Peyer's patch (tissue), 4 donors: Measurements from ENCODE around the gene MPP2.

Source experiments
- CTCF ChIP-seq, 6 experiments: fragments of 450-650 bp in 4 of 6; fragments of 200-600 bp in 2 of 6; sonication (generic) in 1 of 6; IDR thresholded peaks; one replicate each; pipeline ENCODE4 v1.5.1; 2017 to 2019; ENCODE audit warnings: antibody characterized with exemption in 6 of 6, mild to moderate bottlenecking in 3 of 6, moderate library complexity in 1 of 6
- POLR2A ChIP-seq, 2 donors: fragments of 450-650 bp; IDR thresholded peaks; one replicate each; pipeline ENCODE4 v1.5.1; 2017; ENCODE audit warnings: antibody characterized with exemption in 2 of 2, mild to moderate bottlenecking in 2 of 2, moderate library complexity in 2 of 2

GRCh38 chr17:43873815-43874214, 33.5 kb downstream of the MPP2 start:
- TF ChIP-seq POLR2A (IDR thresholded peaks at IDR 0.05) (no peak), CTCF (IDR thresholded peaks at IDR 0.05) (no peak)
